Measurements from ENCODE around the gene NEK7.
"Not testable (repeated sequence)": the region's sequence is repeated elsewhere in the genome, so short reads cannot be mapped to it uniquely, and the experiment has no call there.

NEK7 gene

GRCh38 chr1:198176179-198176578 lies 19.4 kb downstream of the NEK7 start:
- DNase-seq (no peak), ATAC-seq (peak; percentile 33)
- Mint-ChIP-seq H3K27me3 (no peaks in the 10 kb centered on the region), H3K4me3 (peak overlapping the region; percentile 32 to 35), H3K9me3 (no peaks in the 10 kb centered on the region), H3K4me1 (peaks cover 94% of the 10 kb centered on the region), H3K27ac (peak overlapping the region; percentile 30 to 74)

- peak overlapping the region; percentile 66 to 68 for H3K4me3 Mint-ChIP-seq
- H3K27ac Mint-ChIP-seq = peak overlapping the region in 1 of 2 donors; percentile 21
- no peak for DNase-seq
- H3K9me3 Mint-ChIP-seq = no peaks in the 10 kb centered on the region
- H3K4me1 Mint-ChIP-seq = peaks cover 95% of the 10 kb centered on the region
- no peak for ATAC-seq
- H3K27me3 Mint-ChIP-seq = no peaks in the 10 kb centered on the region
Observed at GRCh38 chr1:198177546-198177945, 20.7 kb downstream of the NEK7 start.

- H3K27me3 Mint-ChIP-seq = no peaks in the 10 kb centered on the region
Observed at GRCh38 chr1:198178615-198179014, 21.8 kb downstream of the NEK7 start.

GRCh38 chr1:198179556-198179981 lies 22.8 kb downstream of the NEK7 start:
- Mint-ChIP-seq H3K4me1 (peaks cover 84% of the 10 kb centered on the region), H3K4me3 (peak overlapping the region; percentile 54 to 78)
- ATAC-seq = peak; percentile 67

More at GRCh38 chr1:198178615-198179014, 21.8 kb downstream of the NEK7 start:
- ATAC-seq (no peak), DNase-seq (no peak)
- Mint-ChIP-seq H3K4me1 (peaks cover 93% of the 10 kb centered on the region), H3K27ac (peak overlapping the region in 1 of 2 donors; percentile 83), H3K4me3 (peak overlapping the region; percentile 10 to 22), H3K9me3 (no peaks in the 10 kb centered on the region)

GRCh38 chr1:198183605-198184004 lies 26.8 kb downstream of the NEK7 start:
- DNase-seq (no peak), ATAC-seq (no peak)
- Mint-ChIP-seq H3K4me3 (no peak overlapping the region), H3K27me3 (no peaks in the 10 kb centered on the region), H3K27ac (no peak overlapping the region), H3K9me3 (no peaks in the 10 kb centered on the region), H3K4me1 (peaks cover 73% of the 10 kb centered on the region)

More at GRCh38 chr1:198179556-198179981, 22.8 kb downstream of the NEK7 start:
- Mint-ChIP-seq H3K27me3 (no peaks in the 10 kb centered on the region), H3K27ac (peak overlapping the region; percentile 59 to 90), H3K9me3 (no peaks in the 10 kb centered on the region)
- DNase-seq = no peak

GRCh38 chr1:198184516-198184915 lies 27.7 kb downstream of the NEK7 start:
- Mint-ChIP-seq H3K4me1 (peaks cover 72% of the 10 kb centered on the region), H3K27me3 (no peaks in the 10 kb centered on the region)

GRCh38 chr1:198185146-198185545 lies 28.3 kb downstream of the NEK7 start:
- no peaks in the 10 kb centered on the region for H3K27me3 Mint-ChIP-seq
- peaks cover 69% of the 10 kb centered on the region for H3K4me1 Mint-ChIP-seq
- H3K4me3 Mint-ChIP-seq = peak overlapping the region; percentile 13 to 73
- peak overlapping the region in 1 of 2 donors; percentile 97 for H3K27ac Mint-ChIP-seq
- H3K9me3 Mint-ChIP-seq = no peaks in the 10 kb centered on the region
- ATAC-seq (no peak), DNase-seq (no peak)

More at GRCh38 chr1:198184516-198184915, 27.7 kb downstream of the NEK7 start:
- Mint-ChIP-seq H3K27ac (no peak overlapping the region), H3K9me3 (no peaks in the 10 kb centered on the region), H3K4me3 (no peak overlapping the region)
- DNase-seq = no peak
- no peak for ATAC-seq

- Mint-ChIP-seq H3K27me3 (no peaks in the 10 kb centered on the region), H3K4me1 (peaks cover 69% of the 10 kb centered on the region), H3K9me3 (no peaks in the 10 kb centered on the region), H3K4me3 (peak overlapping the region; percentile 68 to 73), H3K27ac (peak overlapping the region; percentile 94 to 97)
- DNase-seq (no peak), ATAC-seq (peak; percentile 64)
Observed at GRCh38 chr1:198185759-198186158, 29.0 kb downstream of the NEK7 start.

GRCh38 chr1:198186916-198187580 lies 30.2 kb downstream of the NEK7 start:
- no peak for DNase-seq
- Mint-ChIP-seq H3K9me3 (no peaks in the 10 kb centered on the region), H3K4me3 (peak overlapping the region in 1 of 2 donors; percentile 15), H3K27ac (no peak overlapping the region), H3K4me1 (peaks cover 69% of the 10 kb centered on the region), H3K27me3 (no peaks in the 10 kb centered on the region)
- no peak for ATAC-seq

- H3K27me3 Mint-ChIP-seq = no peaks in the 10 kb centered on the region
- no peaks in the 10 kb centered on the region for H3K9me3 Mint-ChIP-seq
- ATAC-seq = peak; percentile 88
- peak overlapping the region; percentile 40 to 74 for H3K4me3 Mint-ChIP-seq
- H3K27ac Mint-ChIP-seq = peak overlapping the region in 1 of 2 donors; percentile 73
- no peak for DNase-seq
- peaks cover 71% of the 10 kb centered on the region for H3K4me1 Mint-ChIP-seq
Observed at GRCh38 chr1:198187973-198188588, 31.3 kb downstream of the NEK7 start.

GRCh38 chr1:198191117-198191516 lies 34.3 kb downstream of the NEK7 start:
- Mint-ChIP-seq H3K4me3 (no peak overlapping the region), H3K27me3 (no peaks in the 10 kb centered on the region), H3K4me1 (peaks cover 82% of the 10 kb centered on the region), H3K27ac (no peak overlapping the region), H3K9me3 (no peaks in the 10 kb centered on the region)
- DNase-seq = no peak
- ATAC-seq = no peak

GRCh38 chr1:198193871-198194270 lies 37.1 kb downstream of the NEK7 start:
- H3K27me3 Mint-ChIP-seq, H3K4me3 Mint-ChIP-seq, H3K27ac Mint-ChIP-seq, DNase-seq, H3K9me3 Mint-ChIP-seq, ATAC-seq: not testable (repeated sequence)
- H3K4me1 Mint-ChIP-seq = peaks cover 82% of the 10 kb centered on the region

GRCh38 chr1:198196630-198197029 lies 39.8 kb downstream of the NEK7 start:
- no peaks in the 10 kb centered on the region for H3K9me3 Mint-ChIP-seq
- H3K4me1 Mint-ChIP-seq = peaks cover 87% of the 10 kb centered on the region
- DNase-seq (no peak), ATAC-seq (no peak)
- H3K27ac Mint-ChIP-seq = peak overlapping the region in 1 of 2 donors; percentile 52
- no peak overlapping the region for H3K4me3 Mint-ChIP-seq
- no peaks in the 10 kb centered on the region for H3K27me3 Mint-ChIP-seq

GRCh38 chr1:198197285-198197684 lies 40.5 kb downstream of the NEK7 start:
- DNase-seq (no peak), ATAC-seq (no peak)
- H3K27me3 Mint-ChIP-seq = no peaks in the 10 kb centered on the region
- peaks cover 87% of the 10 kb centered on the region for H3K4me1 Mint-ChIP-seq
- H3K9me3 Mint-ChIP-seq = no peaks in the 10 kb centered on the region
- H3K4me3 Mint-ChIP-seq = no peak overlapping the region
- H3K27ac Mint-ChIP-seq = no peak overlapping the region

- Mint-ChIP-seq H3K4me3 (no peak overlapping the region), H3K27ac (no peak overlapping the region), H3K4me1 (peaks cover 87% of the 10 kb centered on the region), H3K9me3 (no peaks in the 10 kb centered on the region), H3K27me3 (no peaks in the 10 kb centered on the region)
- DNase-seq = no peak
- ATAC-seq = peak; percentile 26
Observed at GRCh38 chr1:198199105-198199504, 42.3 kb downstream of the NEK7 start.

Data from stimulated activated naive CD8-positive, alpha-beta T cell treated with anti-CD3 and anti-CD28 coated beads, Interleukin-15, amount 100 ng/mL, for 72 hours (primary cell).